Trophoblast cell (in vitro differentiated cells and primary cell): ENCODE measurements around the gene CUX1.
A peak's percentile ranks its signal among the peaks of the same experiment; 100 is the strongest.

ENCODE experiments used
- DNase-seq, 2 donors: peaks; one replicate each; pipeline ENCODE4 v3.0.0-alpha.2; 2016
- H2AFZ ChIP-seq: 2 replicates; pipeline ENCODE4 v1.6.1; 2013; ENCODE audit warnings: low read length, moderate library complexity, mild to moderate bottlenecking; ENCODE audit not compliant: insufficient read depth, poor library complexity
- H2AK5ac ChIP-seq: 2 replicates; pipeline ENCODE4 v1.6.1; 2013; ENCODE audit warnings: mild to moderate bottlenecking, low read length
- H2BK120ac ChIP-seq: 2 replicates; pipeline ENCODE4 v1.6.1; 2013; ENCODE audit warnings: low read length, mild to moderate bottlenecking, moderate library complexity; ENCODE audit not compliant: insufficient read depth, poor library complexity
- H2BK12ac ChIP-seq: 2 replicates; pipeline ENCODE4 v1.6.1; 2013; ENCODE audit warnings: mild to moderate bottlenecking, low read length, moderate library complexity
- H2BK5ac ChIP-seq: 2 replicates; pipeline ENCODE4 v1.6.1; 2013; ENCODE audit warnings: low read length, low read depth, moderate library complexity, mild to moderate bottlenecking; ENCODE audit not compliant: poor library complexity
- H3K14ac ChIP-seq: 2 replicates; pipeline ENCODE4 v1.6.1; 2013; ENCODE audit warnings: mild to moderate bottlenecking, low read length
- H3K18ac ChIP-seq: 2 replicates; pipeline ENCODE4 v1.6.1; 2013; ENCODE audit warnings: mild to moderate bottlenecking, low read length
- H3K23ac ChIP-seq: 2 replicates; pipeline ENCODE4 v1.6.1; 2013; ENCODE audit warnings: low read length
- H3K27ac ChIP-seq: 2 replicates; pipeline ENCODE4 v1.5.1; 2013; ENCODE audit warnings: low read depth, mild to moderate bottlenecking, inconsistent platforms, low read length, moderate library complexity
- H3K27me3 ChIP-seq: 2 replicates; pipeline ENCODE4 v1.6.1; 2013; ENCODE audit warnings: inconsistent platforms, mild to moderate bottlenecking, low read length, moderate library complexity; ENCODE audit not compliant: insufficient read depth
- H3K36me3 ChIP-seq, 2 experiments: 1 replicate in 1 of 2; 2 replicates in 1 of 2; pipeline ENCODE4 v1.6.1; 2013; ENCODE audit warnings: low read length in 2 of 2, mild to moderate bottlenecking in 2 of 2, moderate library complexity in 1 of 2; ENCODE audit not compliant: insufficient read depth in 2 of 2, control insufficient read depth in 1 of 2
- H3K4ac ChIP-seq: 2 replicates; pipeline ENCODE4 v1.6.1; 2013; ENCODE audit warnings: low read depth, mild to moderate bottlenecking, low read length, moderate library complexity
- H3K4me1 ChIP-seq, 2 experiments: 1 replicate in 1 of 2; 2 replicates in 1 of 2; pipeline ENCODE4 v1.6.1; 2013; ENCODE audit warnings: low read length in 2 of 2, mild to moderate bottlenecking in 2 of 2, moderate library complexity in 1 of 2; ENCODE audit not compliant: insufficient read depth in 2 of 2, control insufficient read depth in 1 of 2
- H3K4me2 ChIP-seq: 2 replicates; pipeline ENCODE4 v1.6.1; 2013; ENCODE audit warnings: inconsistent platforms, mild to moderate bottlenecking, low read length, moderate library complexity
- H3K4me3 ChIP-seq: 2 replicates; pipeline ENCODE4 v1.5.1; 2013; ENCODE audit warnings: mild to moderate bottlenecking, low read depth, low read length, inconsistent platforms
- H3K79me1 ChIP-seq: one replicate; pipeline ENCODE4 v1.6.1; 2013; ENCODE audit warnings: low read length
- H3K79me2 ChIP-seq: 2 replicates; pipeline ENCODE4 v1.6.1; 2013; ENCODE audit warnings: low read length, mild to moderate bottlenecking; ENCODE audit not compliant: control insufficient read depth, insufficient read depth, poor library complexity
- H3K9ac ChIP-seq: 2 replicates; pipeline ENCODE4 v1.6.1; 2013; ENCODE audit warnings: mild to moderate bottlenecking, low read length
- H3K9me3 ChIP-seq: 2 replicates; pipeline ENCODE4 v1.6.1; 2013; ENCODE audit warnings: low read depth, mild to moderate bottlenecking, control low read depth, inconsistent platforms, low read length; ENCODE audit not compliant: insufficient read depth
- H4K12ac ChIP-seq: 2 replicates; pipeline ENCODE4 v1.6.1; 2013; ENCODE audit warnings: low read depth, mild to moderate bottlenecking, low read length, moderate library complexity
- H4K8ac ChIP-seq: 2 replicates; pipeline ENCODE4 v1.6.1; 2013; ENCODE audit warnings: low read depth, mild to moderate bottlenecking, low read length, moderate library complexity
- H4K91ac ChIP-seq: one replicate; pipeline ENCODE4 v1.6.1; 2013; ENCODE audit warnings: low read depth, mild to moderate bottlenecking, low read length, moderate library complexity
- WGBS: extraction: QIAGEN DNeasy Blood & Tissue Kit; methylation state at CpG from one replicate; pipeline ENCODE4 v1.1.7; 2013; ENCODE audit warnings: missing lambda C conversion rate; ENCODE audit not compliant: insufficient read length, insufficient coverage; ENCODE audit errors: extremely low coverage; 5-methylcytosine and 5-hydroxymethylcytosine counted together

The CUX1 gene

GRCh38 chr7:102044641-102044983, 227.2 kb downstream of the CUX1 start:
- H2AFZ ChIP-seq = no peak overlapping the region
- no peak overlapping the region for H3K23ac ChIP-seq
- DNase-seq = no peak
- H4K12ac ChIP-seq = no peak overlapping the region
- no peak overlapping the region for H2BK12ac ChIP-seq
- no CpG with 5 or more reads among the region's 6 CpGs for WGBS
- no peak overlapping the region for H2BK5ac ChIP-seq
- no peak overlapping the region for H2BK120ac ChIP-seq
- H3K18ac ChIP-seq = no peak overlapping the region
- no peaks in the 10 kb centered on the region for H3K79me1 ChIP-seq
- peaks cover 2 to 4% of the 10 kb centered on the region in 2 experiments for H3K4me1 ChIP-seq
- no peak overlapping the region for H4K91ac ChIP-seq
- H2AK5ac ChIP-seq = no peak overlapping the region
- no peak overlapping the region for H3K4me2 ChIP-seq
- H3K4me3 ChIP-seq = no peak overlapping the region
- H3K27ac ChIP-seq = no peak overlapping the region
- H3K9me3 ChIP-seq = peaks cover 3% of the 10 kb centered on the region
- H3K14ac ChIP-seq = no peak overlapping the region
- H3K9ac ChIP-seq = no peak overlapping the region
- peaks cover 0 to 2% of the 10 kb centered on the region in 2 experiments for H3K36me3 ChIP-seq
- no peak overlapping the region for H3K4ac ChIP-seq
- no peak overlapping the region for H4K8ac ChIP-seq
- H3K79me2 ChIP-seq = no peaks in the 10 kb centered on the region
- no peaks in the 10 kb centered on the region for H3K27me3 ChIP-seq

- Histone ChIP-seq H4K12ac (no peak overlapping the region), H3K4ac (no peak overlapping the region), H2AFZ (no peak overlapping the region), H2BK120ac (no peak overlapping the region), H3K36me3 (peaks cover 0 to 2% of the 10 kb centered on the region in 2 experiments), H3K23ac (no peak overlapping the region), H2BK5ac (no peak overlapping the region), H3K27me3 (no peaks in the 10 kb centered on the region), H4K91ac (no peak overlapping the region), H3K14ac (no peak overlapping the region), H3K4me1 (peaks cover 2 to 4% of the 10 kb centered on the region in 2 experiments), H3K79me1 (no peaks in the 10 kb centered on the region), H3K18ac (no peak overlapping the region), H3K79me2 (no peaks in the 10 kb centered on the region), H3K4me3 (no peak overlapping the region), H2BK12ac (no peak overlapping the region), H2AK5ac (no peak overlapping the region), H3K9me3 (peaks cover 3% of the 10 kb centered on the region), H4K8ac (no peak overlapping the region), H3K27ac (no peak overlapping the region), H3K9ac (no peak overlapping the region), H3K4me2 (no peak overlapping the region)
- no CpG with 5 or more reads among the region's 29 CpGs for WGBS
- no peak for DNase-seq
Measured at GRCh38 chr7:102044984-102045673, 227.7 kb downstream of the CUX1 start.

GRCh38 chr7:102045681-102046372, 228.4 kb downstream of the CUX1 start:
- Histone ChIP-seq H4K8ac (no peak overlapping the region), H3K9me3 (peaks cover 3% of the 10 kb centered on the region), H3K79me1 (no peaks in the 10 kb centered on the region), H2BK120ac (no peak overlapping the region), H3K9ac (no peak overlapping the region), H3K4me1 (peaks cover 2 to 4% of the 10 kb centered on the region in 2 experiments), H4K91ac (no peak overlapping the region), H3K23ac (no peak overlapping the region), H2BK5ac (no peak overlapping the region), H3K4me3 (no peak overlapping the region), H4K12ac (no peak overlapping the region), H3K18ac (peak overlapping the region; percentile 63), H2AFZ (no peak overlapping the region), H3K4ac (peak overlapping the region; percentile 25), H3K27me3 (no peaks in the 10 kb centered on the region), H3K36me3 (no peaks in the 10 kb centered on the region), H3K14ac (no peak overlapping the region), H3K27ac (no peak overlapping the region), H3K79me2 (no peaks in the 10 kb centered on the region), H2AK5ac (no peak overlapping the region), H2BK12ac (no peak overlapping the region), H3K4me2 (no peak overlapping the region)
- no CpG with 5 or more reads among the region's 11 CpGs for WGBS
- DNase-seq = peak in 1 of 2 donors; percentile 13

GRCh38 chr7:102046373-102047117, 229.1 kb downstream of the CUX1 start:
- DNase-seq = no peak

More at GRCh38 chr7:102046373-102047117, 229.1 kb downstream of the CUX1 start:
- Histone ChIP-seq H2AFZ (no peak overlapping the region), H4K91ac (no peak overlapping the region), H3K4me2 (no peak overlapping the region), H3K27ac (no peak overlapping the region), H3K23ac (no peak overlapping the region), H3K18ac (no peak overlapping the region), H4K8ac (no peak overlapping the region), H2BK120ac (no peak overlapping the region), H2AK5ac (no peak overlapping the region), H3K14ac (no peak overlapping the region), H2BK5ac (no peak overlapping the region), H4K12ac (no peak overlapping the region), H3K27me3 (no peaks in the 10 kb centered on the region), H3K9me3 (peaks cover 3% of the 10 kb centered on the region), H2BK12ac (no peak overlapping the region), H3K9ac (no peak overlapping the region), H3K36me3 (no peaks in the 10 kb centered on the region), H3K79me1 (no peaks in the 10 kb centered on the region), H3K79me2 (no peaks in the 10 kb centered on the region), H3K4ac (no peak overlapping the region), H3K4me1 (peaks cover 2 to 4% of the 10 kb centered on the region in 2 experiments), H3K4me3 (no peak overlapping the region)
- WGBS = no CpG with 5 or more reads among the region's 11 CpGs
